Measurements from ENCODE around the gene DDC.

The DDC gene

GRCh38 chr7:50421043-50421442 lies 144.2 kb downstream of the DDC start:
- in situ Hi-C loops (cut with MboI; ENCODE audit: low sequenced_read_pairs), result no loop called here

GRCh38 chr7:50418526-50419290 lies 146.5 kb downstream of the DDC start:
- in situ Hi-C loops (cut with MboI; ENCODE audit: low sequenced_read_pairs), result no loop called here

GRCh38 chr7:50418086-50418515 lies 147.1 kb downstream of the DDC start:
- in situ Hi-C loops (cut with MboI; ENCODE audit: low sequenced_read_pairs), result no loop called here

- in situ Hi-C loops (cut with MboI; ENCODE audit: low sequenced_read_pairs), result no loop called here
Observed at GRCh38 chr7:50416527-50417182, 148.6 kb downstream of the DDC start.

GRCh38 chr7:50415844-50416364 lies 149.3 kb downstream of the DDC start:
- in situ Hi-C loops (cut with MboI; ENCODE audit: low sequenced_read_pairs), result no loop called here

- in situ Hi-C loops (cut with MboI; ENCODE audit: low sequenced_read_pairs), result no loop called here
Observed at GRCh38 chr7:50413561-50413960, 151.6 kb downstream of the DDC start.

GRCh38 chr7:50412973-50413372 lies 152.2 kb downstream of the DDC start:
- in situ Hi-C loops (cut with MboI; ENCODE audit: low sequenced_read_pairs), result no loop called here

- in situ Hi-C loops (cut with MboI; ENCODE audit: low sequenced_read_pairs), result no loop called here
Observed at GRCh38 chr7:50411332-50411731, 153.9 kb downstream of the DDC start.

- in situ Hi-C loops (cut with MboI; ENCODE audit: low sequenced_read_pairs), result no loop called here
Observed at GRCh38 chr7:50409856-50410745, 155.1 kb downstream of the DDC start.
